ENCODE measurements around the gene CNBP.
"Not testable (repeated sequence)": the region's sequence is repeated elsewhere in the genome, so short reads cannot be mapped to it uniquely, and the experiment has no call there.

DNA sequence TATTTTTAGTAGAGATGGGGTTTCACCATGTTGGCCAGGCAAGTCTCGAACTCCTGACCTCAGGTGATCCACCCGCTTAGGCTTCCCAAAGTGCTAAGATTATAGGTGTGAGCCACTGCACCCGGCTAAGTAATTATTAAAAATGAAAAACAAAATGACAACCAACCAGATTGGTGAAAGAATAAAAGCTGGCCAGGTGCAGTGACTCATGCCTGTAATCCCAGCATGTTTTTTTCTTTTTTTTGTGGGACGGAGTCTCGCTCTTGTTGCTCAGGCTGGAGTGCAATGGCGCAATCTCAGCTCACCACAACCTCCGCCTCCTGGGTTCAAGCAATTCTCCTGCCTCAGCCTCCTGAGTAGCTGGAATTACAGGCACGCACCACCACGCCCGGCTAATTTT, 47.4 kb downstream of the CNBP start:
- not testable (repeated sequence) for TF ChIP-seq JUNB (IDR thresholded peaks at IDR 0.05; ENCODE audit: unreplicated experiment); NANOG (IDR thresholded peaks at IDR 0.05; ENCODE audit: borderline replicate concordance); CTCF (conservative IDR thresholded peaks at IDR 0.05; ENCODE audit: low read depth in 2 of 2); EZH2 (IDR thresholded peaks at IDR 0.05; ENCODE audit: low read depth, unreplicated experiment); ZNF114 (CRISPR knock-in tag; IDR thresholded peaks at IDR 0.05); POLR2AphosphoS5 (IDR thresholded peaks at IDR 0.05; ENCODE audit: low read depth); CREB1 (CRISPR knock-in tag; IDR thresholded peaks at IDR 0.05; ENCODE audit: low read depth)
- TF ChIP-seq, protein P1, sequence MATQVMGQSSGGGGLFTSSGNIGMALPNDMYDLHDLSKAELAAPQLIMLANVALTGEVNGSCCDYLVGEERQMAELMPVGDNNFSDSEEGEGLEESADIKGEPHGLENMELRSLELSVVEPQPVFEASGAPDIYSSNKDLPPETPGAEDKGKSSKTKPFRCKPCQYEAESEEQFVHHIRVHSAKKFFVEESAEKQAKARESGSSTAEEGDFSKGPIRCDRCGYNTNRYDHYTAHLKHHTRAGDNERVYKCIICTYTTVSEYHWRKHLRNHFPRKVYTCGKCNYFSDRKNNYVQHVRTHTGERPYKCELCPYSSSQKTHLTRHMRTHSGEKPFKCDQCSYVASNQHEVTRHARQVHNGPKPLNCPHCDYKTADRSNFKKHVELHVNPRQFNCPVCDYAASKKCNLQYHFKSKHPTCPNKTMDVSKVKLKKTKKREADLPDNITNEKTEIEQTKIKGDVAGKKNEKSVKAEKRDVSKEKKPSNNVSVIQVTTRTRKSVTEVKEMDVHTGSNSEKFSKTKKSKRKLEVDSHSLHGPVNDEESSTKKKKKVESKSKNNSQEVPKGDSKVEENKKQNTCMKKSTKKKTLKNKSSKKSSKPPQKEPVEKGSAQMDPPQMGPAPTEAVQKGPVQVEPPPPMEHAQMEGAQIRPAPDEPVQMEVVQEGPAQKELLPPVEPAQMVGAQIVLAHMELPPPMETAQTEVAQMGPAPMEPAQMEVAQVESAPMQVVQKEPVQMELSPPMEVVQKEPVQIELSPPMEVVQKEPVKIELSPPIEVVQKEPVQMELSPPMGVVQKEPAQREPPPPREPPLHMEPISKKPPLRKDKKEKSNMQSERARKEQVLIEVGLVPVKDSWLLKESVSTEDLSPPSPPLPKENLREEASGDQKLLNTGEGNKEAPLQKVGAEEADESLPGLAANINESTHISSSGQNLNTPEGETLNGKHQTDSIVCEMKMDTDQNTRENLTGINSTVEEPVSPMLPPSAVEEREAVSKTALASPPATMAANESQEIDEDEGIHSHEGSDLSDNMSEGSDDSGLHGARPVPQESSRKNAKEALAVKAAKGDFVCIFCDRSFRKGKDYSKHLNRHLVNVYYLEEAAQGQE (IDR thresholded peaks at IDR 0.05; ENCODE audit: unreplicated experiment) = not testable (repeated sequence)
